DMS153 treated with DMSO at 0.1 percent for 48 hours (cell line): ENCODE data around the gene CORO1C.
"Not testable (repeated sequence)": the region's sequence is repeated elsewhere in the genome, so short reads cannot be mapped to it uniquely, and the experiment has no call there.

Source experiments
- DNase-seq: peaks from one replicate; lab custom pipeline; 2025; ENCODE audit not compliant: unreplicated experiment; lab: John Stamatoyannopoulos, UW

Gene CORO1C

GRCh38 chr12:108731105-108731865, at the start of gene CORO1C:
Gene CORO1C (minus strand): TSS chr12:108731518. CDS start chr12:108701318, 30,200 bp downstream.
- DNase-seq: peak; percentile 96

DNA sequence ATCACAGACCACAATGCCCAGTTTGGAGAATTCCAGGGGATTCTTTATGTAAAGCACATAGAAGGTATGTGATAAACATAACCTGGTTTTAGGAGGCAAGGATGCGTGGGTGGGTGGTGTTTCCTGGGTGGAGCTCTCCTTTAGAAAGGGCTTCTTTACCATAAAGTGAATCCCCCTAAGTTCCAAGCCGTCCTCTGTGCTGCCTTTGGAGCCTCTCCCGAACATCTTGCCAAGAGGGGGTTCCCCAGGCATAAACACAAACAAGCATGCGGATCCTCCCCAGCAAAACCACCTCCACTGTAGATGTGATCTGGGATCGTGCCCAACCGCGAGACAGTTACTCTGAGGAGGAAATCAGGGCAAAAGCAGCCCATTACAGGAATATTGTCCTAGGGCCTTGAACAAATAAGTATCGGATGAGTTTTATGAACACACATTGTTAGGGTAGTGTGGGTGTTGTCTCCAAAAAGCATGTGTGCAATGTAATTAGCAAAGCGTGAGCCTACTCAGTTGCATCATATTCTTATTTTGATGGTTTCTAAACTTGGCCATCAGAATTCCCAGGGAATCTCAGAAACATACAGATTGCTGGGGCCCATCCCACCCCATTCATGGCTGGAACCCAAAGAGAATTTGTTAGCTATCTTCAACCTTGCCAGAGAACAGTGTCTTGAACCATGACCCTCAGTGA, 48.8 kb upstream of the CORO1C start:
- DNase-seq: no peak

- no peak for DNase-seq
Measured at GRCh38 chr12:108778053-108778452, 46.7 kb upstream of the CORO1C start.

DNA sequence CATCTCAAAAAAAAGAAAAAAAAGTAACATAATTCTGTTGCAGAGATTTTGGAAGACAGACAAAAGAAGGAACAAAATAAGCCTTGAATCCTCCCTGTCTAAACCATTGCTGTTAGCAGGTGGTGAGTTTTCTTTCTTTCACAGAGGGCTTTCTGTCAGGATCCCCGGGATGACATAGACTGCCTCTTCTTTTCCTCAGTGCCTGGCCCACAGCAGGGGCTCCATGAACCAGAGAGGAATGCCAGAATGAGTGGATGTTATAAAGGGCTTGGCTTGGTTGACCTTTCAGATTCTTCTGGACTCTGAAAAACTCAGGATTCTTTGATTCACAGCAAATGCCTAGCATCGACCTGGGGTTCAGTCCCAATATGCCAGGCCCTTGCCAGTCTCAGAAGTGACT, 45.8 kb upstream of the CORO1C start:
- DNase-seq: no peak

- DNase-seq: peak; percentile 62
Measured at GRCh38 chr12:108773798-108774788, 42.8 kb upstream of the CORO1C start.

DNA sequence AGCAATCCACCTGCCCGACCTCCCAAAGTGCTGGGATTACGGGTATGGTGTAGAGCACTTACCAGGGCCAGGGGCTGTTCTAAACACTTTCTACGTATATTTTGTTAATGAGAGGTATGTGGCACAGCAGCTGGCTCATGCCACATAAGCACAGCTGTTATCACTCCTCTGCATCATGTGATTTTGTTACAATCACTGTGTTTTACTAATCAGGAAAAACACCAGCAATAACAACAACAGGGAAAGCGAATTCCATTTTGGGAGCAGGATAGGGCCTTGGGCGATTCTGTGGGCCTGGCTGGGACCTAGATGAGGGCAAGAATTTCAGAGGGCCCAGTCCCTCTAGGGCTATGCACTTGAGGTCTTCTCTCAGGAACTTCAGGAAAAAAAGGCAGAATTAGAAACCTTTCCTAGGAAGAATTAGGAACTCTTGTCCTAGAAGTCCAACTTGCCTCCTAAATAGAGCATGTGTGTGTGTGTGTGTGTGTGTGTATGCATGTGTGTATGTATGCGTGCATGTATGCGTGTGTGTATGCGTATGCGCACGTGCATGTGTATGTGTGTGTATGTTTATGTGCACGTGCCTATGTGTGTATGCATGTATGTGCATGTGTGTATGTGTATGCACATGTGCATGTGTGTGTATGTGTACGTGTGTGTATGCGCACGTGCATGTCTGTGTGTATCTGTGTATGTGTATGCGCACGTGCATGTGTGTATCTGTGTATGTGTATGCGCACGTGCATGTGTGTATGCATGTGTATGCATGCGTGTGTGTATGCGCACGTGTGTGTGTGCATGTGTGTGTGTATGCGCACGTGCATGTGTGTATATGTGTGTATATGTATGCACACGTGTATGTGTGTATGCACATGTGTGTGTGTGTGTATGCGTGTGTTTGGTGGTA, 41.8 kb upstream of the CORO1C start:
- no peak for DNase-seq

DNA sequence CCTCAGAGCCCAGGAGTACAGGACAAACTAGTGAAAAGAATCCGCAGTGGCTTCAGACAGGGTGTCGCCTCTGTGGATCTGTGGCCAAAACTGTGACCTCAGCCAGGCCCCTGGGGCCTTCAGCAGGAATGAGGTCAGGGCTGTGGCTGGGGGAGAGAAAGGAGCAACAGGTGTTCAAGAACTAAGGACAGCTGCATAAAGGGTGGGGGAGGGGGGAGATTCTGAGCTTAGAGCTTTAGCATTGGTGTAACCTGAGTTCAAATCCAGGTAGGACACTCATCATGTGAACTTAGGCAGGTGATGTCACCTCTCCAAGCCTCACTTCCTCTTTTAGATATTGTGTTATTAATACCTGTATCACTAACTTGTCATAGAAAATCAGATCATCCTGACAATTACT, 40.9 kb upstream of the CORO1C start:
- DNase-seq: no peak

DNA sequence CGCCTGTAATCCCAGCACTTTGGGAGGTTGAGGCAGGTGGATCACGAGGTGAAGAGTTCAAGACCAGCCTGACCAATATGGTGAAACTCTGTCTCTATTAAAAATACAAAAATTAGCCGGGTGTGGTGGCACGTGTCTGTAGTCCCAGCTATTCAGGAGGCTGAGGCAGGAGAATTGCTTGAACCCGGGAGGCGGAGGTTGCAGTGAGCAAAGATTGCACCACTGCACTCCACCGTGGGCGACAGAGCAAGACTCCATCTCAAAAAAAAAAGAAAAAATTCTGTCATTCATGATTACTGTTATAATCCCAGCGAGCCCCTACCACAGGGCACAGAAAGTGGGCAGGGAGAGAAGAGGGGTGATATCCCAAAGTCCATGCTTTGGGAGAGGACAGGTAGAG, 40.5 kb upstream of the CORO1C start:
- not testable (repeated sequence) for DNase-seq

DNA sequence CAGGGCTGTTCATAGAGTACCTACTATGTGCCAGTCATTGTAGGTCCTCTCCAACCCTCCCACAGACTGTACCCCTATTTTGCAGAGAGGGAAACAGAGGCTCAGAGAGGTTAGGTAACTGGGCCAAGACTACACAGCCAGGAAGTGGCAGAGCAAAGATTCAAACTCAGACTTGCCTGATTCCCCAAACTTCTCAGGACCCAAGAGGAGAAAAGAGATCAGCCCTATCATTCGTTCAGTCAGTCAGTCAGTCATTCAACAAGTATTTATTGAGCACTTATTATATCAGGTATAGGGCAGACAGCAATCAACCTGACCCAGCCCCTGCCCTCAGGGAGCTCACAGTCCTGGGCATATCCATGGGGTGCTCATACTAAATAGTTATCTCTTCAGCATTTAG, 39.6 kb upstream of the CORO1C start:
- DNase-seq: no peak

DNA sequence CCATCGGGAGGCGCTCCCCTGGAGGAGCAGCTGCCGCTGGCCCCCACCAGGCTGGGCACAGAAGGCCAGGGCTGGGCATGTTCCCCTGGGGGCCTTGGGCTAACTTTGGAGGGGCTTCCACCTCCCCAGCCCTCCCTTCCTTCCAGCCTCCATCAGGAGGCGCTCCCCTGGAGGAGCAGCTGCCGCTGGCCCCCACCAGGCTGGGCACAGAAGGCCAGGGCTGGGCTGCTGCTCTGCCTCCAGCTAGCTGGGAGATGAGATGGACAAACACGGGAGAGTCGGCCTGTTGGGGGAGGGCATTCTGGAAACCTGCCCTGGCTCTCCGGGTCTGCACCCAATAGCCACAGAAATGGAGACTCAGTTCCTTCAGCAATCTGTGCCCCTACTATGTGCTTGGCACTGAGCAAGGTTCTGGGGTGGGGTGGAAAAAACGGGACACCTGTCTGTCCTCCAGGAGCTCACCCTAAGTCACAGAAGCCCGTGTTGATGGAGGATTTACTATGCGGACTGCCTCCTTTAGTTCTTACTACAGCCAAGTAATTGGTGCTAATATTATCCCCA, 39.0 kb upstream of the CORO1C start:
- no peak for DNase-seq

DNA sequence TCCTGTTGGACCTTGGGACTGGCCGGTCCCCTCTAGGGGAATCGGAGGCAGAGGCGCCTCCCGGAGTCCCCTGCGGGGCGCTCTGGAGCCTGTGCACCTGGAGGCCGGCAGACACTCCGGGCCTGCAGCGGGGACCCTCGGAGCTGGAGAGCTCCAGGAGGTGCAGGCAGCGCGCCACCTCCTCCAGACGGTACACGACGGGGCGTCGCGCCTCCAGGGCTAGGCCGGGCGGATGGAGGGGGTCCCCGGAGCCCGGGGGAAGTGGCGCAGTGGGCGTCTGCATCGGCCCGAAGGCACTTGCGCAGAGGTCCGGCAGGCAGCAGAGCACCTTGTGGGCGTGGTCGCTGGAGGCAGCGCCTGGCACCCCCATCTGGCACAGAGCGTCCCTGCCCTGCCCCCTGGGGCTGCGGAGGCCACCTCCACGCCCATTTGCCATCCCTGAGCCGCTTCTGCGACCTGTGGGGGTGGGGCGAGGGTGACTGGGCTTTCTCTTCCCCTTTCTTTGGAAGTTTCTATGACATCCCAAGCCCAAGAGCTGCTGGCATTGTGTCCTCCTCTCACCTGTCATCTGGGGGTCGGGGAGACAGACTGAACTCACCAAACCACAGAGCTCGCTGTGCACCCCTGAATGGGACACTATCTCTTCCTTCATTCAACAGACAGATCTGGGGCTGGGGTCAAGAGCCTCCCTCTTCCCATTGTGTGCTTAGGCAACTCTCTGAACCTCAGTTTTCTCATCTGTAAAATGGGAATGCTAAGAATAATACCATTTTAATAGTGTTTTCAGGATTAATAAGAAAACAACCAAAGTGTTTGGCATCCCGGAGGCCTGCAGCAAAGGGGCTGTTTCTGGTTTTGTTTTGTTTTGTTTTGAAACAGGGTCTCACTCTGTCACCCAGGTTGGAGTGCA, 37.5 kb upstream of the CORO1C start:
- no peak for DNase-seq

DNA sequence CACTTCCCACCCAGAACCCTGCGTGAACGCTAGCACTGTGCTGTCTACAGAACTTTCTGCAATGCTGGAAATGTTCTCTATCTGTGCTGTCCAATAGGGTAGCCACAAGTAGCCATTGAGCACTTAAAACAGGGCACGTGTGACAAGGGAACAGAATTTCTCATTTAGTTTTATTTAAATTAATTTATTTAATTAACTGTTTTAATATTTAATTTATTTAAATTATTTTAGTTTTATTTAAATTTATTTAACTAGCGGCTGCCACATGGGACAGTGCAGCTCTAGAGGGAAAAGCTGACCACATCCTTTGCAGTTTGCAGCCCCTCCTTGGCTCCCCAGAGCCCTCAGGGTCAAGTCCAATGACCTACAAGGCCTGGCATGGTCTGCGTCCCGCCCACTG, 35.0 kb upstream of the CORO1C start:
- no peak for DNase-seq

DNA sequence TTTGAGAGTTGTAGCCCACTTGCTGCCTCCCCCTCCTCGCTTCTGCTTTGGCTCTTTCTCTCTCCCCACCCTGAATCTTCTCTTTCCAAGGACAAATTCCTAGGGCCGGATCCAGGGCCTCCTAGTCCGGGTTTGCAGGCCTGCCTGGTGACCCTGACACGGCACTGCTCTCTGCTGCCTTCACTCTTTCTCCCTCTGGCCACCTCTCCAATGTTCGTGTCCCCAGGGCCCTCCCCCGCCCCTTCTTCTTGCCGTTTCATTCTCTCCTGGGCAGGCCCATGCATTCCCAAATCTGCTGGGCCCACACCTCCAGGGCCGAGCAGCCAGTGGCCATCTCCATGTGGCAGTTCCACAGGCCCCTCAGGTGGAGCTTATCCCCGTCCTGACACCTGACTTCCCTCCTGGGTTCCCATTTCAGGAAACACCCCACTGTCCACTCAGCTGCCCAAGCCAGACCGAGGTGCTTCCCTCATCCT, 34.0 kb upstream of the CORO1C start:
- no peak for DNase-seq

GRCh38 chr12:108764540-108765288, 33.4 kb upstream of the CORO1C start:
- DNase-seq: no peak

- DNase-seq: no peak
Measured at GRCh38 chr12:108761226-108761625, 29.9 kb upstream of the CORO1C start.

GRCh38 chr12:108759924-108760323, 28.6 kb upstream of the CORO1C start:
- DNase-seq: no peak

DNA sequence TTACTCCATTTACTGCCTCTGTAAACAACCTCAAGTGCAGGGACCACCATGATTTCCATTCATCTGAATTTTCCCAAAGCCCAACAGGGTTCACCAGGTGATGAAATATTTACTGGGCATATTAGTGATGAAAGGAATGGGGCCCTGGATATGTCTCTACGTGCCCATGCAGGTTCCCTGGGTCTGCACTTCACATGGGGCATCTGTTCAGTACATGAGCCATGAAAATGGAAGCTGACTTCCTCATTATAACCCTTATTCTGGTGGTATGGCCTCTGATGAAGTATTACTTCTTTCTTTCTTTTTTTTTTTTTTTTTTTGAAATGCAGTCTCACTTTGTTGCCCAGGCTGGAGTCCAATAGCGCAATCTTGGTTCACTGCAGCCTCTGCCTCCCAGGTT, 26.5 kb upstream of the CORO1C start:
- DNase-seq: no peak

- DNase-seq: no peak
Measured at GRCh38 chr12:108756421-108756820, 25.1 kb upstream of the CORO1C start.
